SJCRH30 (cell line): Measurements from ENCODE around the gene PIRT. TPM values are rescaled to one million over a fixed set of nuclear protein-coding genes. Genes with fewer than 3 reads are reported as not detected.
"Not testable (repeated sequence)": the region's sequence is repeated elsewhere in the genome, so short reads cannot be mapped to it uniquely, and the experiment has no call there.

Experiments
- DNase-seq, 2 experiments: peaks; one replicate each; pipeline ENCODE4 v3.0.0-alpha.2; 2015 to 2020
- H3K27ac ChIP-seq: fragments of 250-450 bp; sonication (Bioruptor Pico); 2 replicates; pipeline ENCODE4 v1.5.1; 2020; ENCODE audit warnings: mild to moderate bottlenecking, moderate library complexity
- H3K27me3 ChIP-seq: fragments of 250-450 bp; sonication (Bioruptor Pico); 2 replicates; pipeline ENCODE4 v1.5.1; 2020; ENCODE audit warnings: mild to moderate bottlenecking, moderate library complexity
- H3K36me3 ChIP-seq: fragments of 250-450 bp; sonication (Bioruptor Pico); 2 replicates; pipeline ENCODE4 v1.5.1; 2020; ENCODE audit warnings: mild to moderate bottlenecking, moderate library complexity
- H3K4me1 ChIP-seq: fragments of 250-450 bp; sonication (Bioruptor Pico); 2 replicates; pipeline ENCODE4 v1.5.1; 2020; ENCODE audit warnings: mild to moderate bottlenecking, moderate library complexity
- H3K4me3 ChIP-seq: fragments of 250-450 bp; sonication (Bioruptor Pico); 2 replicates; pipeline ENCODE4 v1.5.1; 2020; ENCODE audit warnings: mild to moderate bottlenecking, moderate library complexity
- H3K9me3 ChIP-seq: fragments of 250-450 bp; sonication (Bioruptor Pico); replicated peaks from 2 replicates; pipeline ENCODE4 v1.5.1; 2020; ENCODE audit warnings: mild to moderate bottlenecking, moderate library complexity
- total RNA-seq: library from RNA; depleted of rRNA; stranded (reverse); fragments of >200 nt; shearing (Covaris generic); gene quantifications from 2 replicates; pipeline ENCODE4 v1.2.3, GENCODE V29; 2014; rRNA removed

Gene PIRT
- total RNA-seq = not detected in 2 replicates

- H3K4me3 ChIP-seq = no peak within 1 kb of the TSS
- DNase-seq = no peak
- H3K4me1 ChIP-seq = no peaks in the 10 kb centered on the region
- no peaks in the 10 kb centered on the region for H3K27me3 ChIP-seq
- H3K27ac ChIP-seq = no peak within 1 kb of the TSS
- no peaks in the 10 kb centered on the region for H3K36me3 ChIP-seq
- no peaks in the 10 kb centered on the region for H3K9me3 ChIP-seq
Measured at GRCh38 chr17:10837921-10838320, at the start of gene PIRT. PIRT (minus strand) TSS chr17:10838087; CDS start chr17:10825645, 12,442 bp downstream.

GRCh38 chr17:10881959-10882358 is 44.1 kb upstream of the PIRT start:
- Histone ChIP-seq H3K36me3 (no peaks in the 10 kb centered on the region), H3K4me3 (no peak overlapping the region), H3K4me1 (no peaks in the 10 kb centered on the region), H3K9me3 (no peaks in the 10 kb centered on the region), H3K27me3 (no peaks in the 10 kb centered on the region), H3K27ac (no peak overlapping the region)
- DNase-seq = no peak

DNA sequence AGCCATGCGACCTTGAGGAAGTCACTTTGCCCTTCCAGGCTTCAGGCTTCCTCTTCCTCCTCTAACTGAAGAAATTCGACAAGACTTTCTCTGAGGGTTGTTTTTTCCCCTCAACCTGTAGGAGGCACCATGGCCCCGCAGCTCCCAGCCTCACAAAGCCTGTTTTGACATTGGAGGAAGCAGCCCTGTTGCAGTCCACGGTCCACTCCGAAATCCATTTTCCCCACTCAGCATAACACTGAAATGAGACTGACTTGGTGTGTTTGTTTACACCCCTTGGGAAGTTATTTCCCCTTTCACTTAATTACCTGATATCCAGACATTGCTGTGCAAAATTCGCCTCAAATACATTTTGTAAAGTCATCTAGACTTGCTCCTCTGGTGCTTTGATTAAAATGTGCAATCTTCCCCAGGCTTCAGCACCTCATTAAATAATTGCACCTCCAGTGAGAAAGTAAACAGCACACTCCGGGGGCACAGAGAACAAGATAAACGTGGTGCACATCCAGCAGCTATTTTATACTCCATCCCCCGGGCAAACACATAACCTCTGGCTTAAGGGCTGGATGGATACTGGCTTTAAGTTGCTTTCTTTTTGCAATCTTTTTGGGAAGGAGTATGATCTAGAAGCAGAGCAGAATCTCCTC is 41.4 kb upstream of the PIRT start:
- Histone ChIP-seq H3K4me1 (no peaks in the 10 kb centered on the region), H3K4me3 (no peak overlapping the region), H3K9me3 (no peaks in the 10 kb centered on the region), H3K36me3 (no peaks in the 10 kb centered on the region), H3K27me3 (no peaks in the 10 kb centered on the region), H3K27ac (no peak overlapping the region)
- peak in 1 of 2 experiments; percentile 13 for DNase-seq

DNA sequence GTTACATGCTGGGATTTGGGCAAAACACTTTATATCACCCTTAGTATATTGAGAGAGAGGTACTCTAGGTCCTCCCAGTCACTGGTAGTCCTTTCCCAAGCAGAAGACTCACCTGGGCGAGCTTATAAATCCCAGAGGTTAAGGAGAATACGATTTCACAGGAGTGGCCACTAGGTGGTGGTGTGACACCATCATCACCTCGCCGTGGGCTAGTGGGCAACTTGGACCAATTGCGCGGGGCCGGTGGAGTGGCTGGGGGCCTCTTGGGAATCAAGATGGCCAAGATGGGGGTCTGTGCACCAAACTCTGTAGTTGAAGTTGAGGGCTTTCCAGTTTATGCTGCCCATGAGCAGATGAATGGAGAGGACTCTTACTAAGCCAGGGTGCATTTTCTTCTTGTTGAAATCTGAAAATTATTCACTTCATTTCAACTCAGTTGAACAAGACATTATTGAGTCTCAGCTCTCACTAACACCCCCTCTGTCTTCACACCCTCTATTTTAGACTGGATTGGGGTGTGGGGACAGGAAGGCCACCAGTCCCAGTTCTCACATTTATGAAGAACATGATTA is 38.2 kb upstream of the PIRT start:
- no peaks in the 10 kb centered on the region for H3K4me1 ChIP-seq
- no peak overlapping the region for H3K27ac ChIP-seq
- H3K27me3 ChIP-seq = no peaks in the 10 kb centered on the region
- peak; percentile 15 to 45 for DNase-seq
- H3K36me3 ChIP-seq = no peaks in the 10 kb centered on the region
- H3K4me3 ChIP-seq = no peak overlapping the region
- H3K9me3 ChIP-seq = no peaks in the 10 kb centered on the region

GRCh38 chr17:10875430-10875851 is 37.6 kb upstream of the PIRT start:
- H3K4me3 ChIP-seq = no peak overlapping the region
- no peaks in the 10 kb centered on the region for H3K36me3 ChIP-seq
- no peaks in the 10 kb centered on the region for H3K27me3 ChIP-seq
- no peaks in the 10 kb centered on the region for H3K9me3 ChIP-seq
- DNase-seq = peak; percentile 18 to 48
- no peaks in the 10 kb centered on the region for H3K4me1 ChIP-seq
- no peak overlapping the region for H3K27ac ChIP-seq

DNA sequence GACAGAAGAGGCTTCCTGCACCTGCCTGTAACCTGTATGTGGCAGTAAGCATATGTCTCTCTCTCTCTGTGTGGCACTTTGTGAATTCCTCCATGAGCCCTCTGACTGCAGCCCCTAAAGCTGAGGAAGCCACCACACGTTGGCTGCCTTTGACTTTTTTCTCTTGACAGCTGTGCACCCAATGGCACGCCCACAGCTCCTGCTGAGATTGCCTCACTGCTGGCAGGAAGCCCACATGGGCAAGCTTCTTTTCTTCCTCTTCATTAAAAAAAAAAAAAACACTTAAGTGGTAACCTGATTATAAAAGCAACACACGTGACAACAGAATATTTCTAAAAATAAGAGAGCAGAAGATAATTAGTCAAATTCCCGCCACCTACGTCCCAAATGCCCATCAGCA is 34.0 kb upstream of the PIRT start:
- H3K27ac ChIP-seq = no peak overlapping the region
- H3K27me3 ChIP-seq = no peaks in the 10 kb centered on the region
- H3K4me3 ChIP-seq = no peak overlapping the region

GRCh38 chr17:10870336-10871050 is 32.6 kb upstream of the PIRT start:
- no peak for DNase-seq
- Histone ChIP-seq H3K9me3 (no peaks in the 10 kb centered on the region), H3K36me3 (no peaks in the 10 kb centered on the region), H3K4me3 (no peak overlapping the region), H3K27me3 (no peaks in the 10 kb centered on the region), H3K27ac (no peak overlapping the region), H3K4me1 (no peaks in the 10 kb centered on the region)

More for the DNA sequence above, 34.0 kb upstream of the PIRT start:
- H3K9me3 ChIP-seq = no peaks in the 10 kb centered on the region
- DNase-seq = peak; percentile 2 to 9
- H3K36me3 ChIP-seq = no peaks in the 10 kb centered on the region
- H3K4me1 ChIP-seq = no peaks in the 10 kb centered on the region

DNA sequence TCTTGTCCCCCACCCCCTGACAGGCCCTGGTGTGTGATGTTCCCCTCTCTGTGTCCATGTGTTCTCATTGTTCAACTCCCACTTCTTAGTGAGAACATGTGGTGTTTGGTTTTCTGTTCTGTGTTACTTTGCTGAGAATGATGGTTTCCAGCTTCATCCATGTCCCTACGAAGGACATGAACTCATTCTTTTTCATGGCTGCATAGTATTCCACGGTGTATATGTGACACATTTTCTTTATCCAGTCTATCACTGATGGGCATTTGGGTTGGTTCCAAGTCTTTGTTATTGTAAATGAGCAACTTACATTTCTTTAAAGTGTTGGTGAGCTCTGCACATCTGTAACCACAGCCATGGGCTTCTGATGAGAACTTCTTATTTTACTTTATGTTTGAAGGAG is 30.9 kb upstream of the PIRT start:
- H3K4me3 ChIP-seq, H3K27ac ChIP-seq, H3K4me1 ChIP-seq, H3K27me3 ChIP-seq, H3K36me3 ChIP-seq, DNase-seq, H3K9me3 ChIP-seq: not testable (repeated sequence)

- no peak overlapping the region for H3K27ac ChIP-seq
- no peaks in the 10 kb centered on the region for H3K9me3 ChIP-seq
- no peaks in the 10 kb centered on the region for H3K36me3 ChIP-seq
- no peak for DNase-seq
- H3K4me3 ChIP-seq = no peak overlapping the region
- no peaks in the 10 kb centered on the region for H3K27me3 ChIP-seq
- H3K4me1 ChIP-seq = no peaks in the 10 kb centered on the region
Measured at GRCh38 chr17:10859051-10859450, 21.2 kb upstream of the PIRT start.

DNA sequence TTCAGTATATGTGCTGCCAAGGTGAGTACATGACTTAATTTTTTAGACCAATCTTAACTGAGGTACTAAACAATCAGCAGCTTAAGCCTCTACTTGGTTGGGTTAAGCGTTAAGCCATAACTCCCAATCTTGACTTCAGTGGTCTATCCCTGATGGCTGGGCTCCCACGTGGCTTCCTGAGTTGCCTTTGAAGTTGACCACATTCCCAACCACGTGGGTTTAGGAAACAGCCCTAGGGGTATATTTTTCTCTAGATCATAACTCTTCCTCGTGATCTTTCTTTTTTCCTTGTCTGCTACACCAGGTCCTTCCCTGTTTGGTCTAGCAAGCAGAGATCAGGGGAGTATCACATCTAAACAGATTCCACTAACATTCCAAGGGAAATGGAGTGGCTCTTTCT is 20.1 kb upstream of the PIRT start:
- Histone ChIP-seq H3K4me1 (no peaks in the 10 kb centered on the region), H3K9me3 (no peaks in the 10 kb centered on the region), H3K4me3 (no peak overlapping the region), H3K27me3 (no peaks in the 10 kb centered on the region), H3K27ac (no peak overlapping the region), H3K36me3 (no peaks in the 10 kb centered on the region)
- no peak for DNase-seq

- not testable (repeated sequence) for H3K27ac ChIP-seq, H3K9me3 ChIP-seq, DNase-seq, H3K4me3 ChIP-seq, H3K27me3 ChIP-seq, H3K4me1 ChIP-seq, H3K36me3 ChIP-seq
Measured at GRCh38 chr17:10846636-10847035, 8.7 kb upstream of the PIRT start.

DNA sequence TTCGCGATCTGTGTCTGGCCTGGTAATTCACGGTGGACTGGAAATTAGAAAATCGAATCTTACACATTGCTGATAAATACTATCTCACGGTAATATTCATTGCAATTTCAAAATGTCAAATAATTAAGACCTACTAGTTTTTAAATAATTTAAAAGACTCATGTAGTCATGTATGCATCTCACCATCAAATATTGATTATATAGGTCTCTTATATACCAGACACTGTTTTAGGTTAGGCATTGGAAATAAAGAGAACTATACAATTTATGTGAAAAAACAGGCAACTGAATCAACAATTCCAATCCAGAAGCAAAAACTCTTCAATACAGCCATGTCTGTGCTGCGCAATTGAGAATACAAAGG is 7.5 kb upstream of the PIRT start:
- Histone ChIP-seq H3K9me3 (no peaks in the 10 kb centered on the region), H3K4me1 (no peaks in the 10 kb centered on the region), H3K36me3 (no peaks in the 10 kb centered on the region), H3K4me3 (no peak overlapping the region), H3K27ac (no peak overlapping the region), H3K27me3 (no peaks in the 10 kb centered on the region)
- DNase-seq = no peak

- peak; percentile 36 to 66 for DNase-seq
- 0 out of 2 replicates have a peak overlapping the region, but pooled peaks have one; percentile 19 for H3K4me3 ChIP-seq
Measured at GRCh38 chr17:10844621-10845387, 6.9 kb upstream of the PIRT start.

GRCh38 chr17:10843811-10844210 is 5.9 kb upstream of the PIRT start:
- no peak overlapping the region for H3K27ac ChIP-seq
- H3K4me3 ChIP-seq = no peak overlapping the region
- no peak for DNase-seq
- H3K4me1 ChIP-seq = no peaks in the 10 kb centered on the region
- H3K9me3 ChIP-seq = no peaks in the 10 kb centered on the region
- no peaks in the 10 kb centered on the region for H3K27me3 ChIP-seq
- H3K36me3 ChIP-seq = no peaks in the 10 kb centered on the region

More at GRCh38 chr17:10844621-10845387, 6.9 kb upstream of the PIRT start:
- Histone ChIP-seq H3K4me1 (no peaks in the 10 kb centered on the region), H3K36me3 (no peaks in the 10 kb centered on the region), H3K9me3 (no peaks in the 10 kb centered on the region), H3K27me3 (no peaks in the 10 kb centered on the region), H3K27ac (no peak overlapping the region)

DNA sequence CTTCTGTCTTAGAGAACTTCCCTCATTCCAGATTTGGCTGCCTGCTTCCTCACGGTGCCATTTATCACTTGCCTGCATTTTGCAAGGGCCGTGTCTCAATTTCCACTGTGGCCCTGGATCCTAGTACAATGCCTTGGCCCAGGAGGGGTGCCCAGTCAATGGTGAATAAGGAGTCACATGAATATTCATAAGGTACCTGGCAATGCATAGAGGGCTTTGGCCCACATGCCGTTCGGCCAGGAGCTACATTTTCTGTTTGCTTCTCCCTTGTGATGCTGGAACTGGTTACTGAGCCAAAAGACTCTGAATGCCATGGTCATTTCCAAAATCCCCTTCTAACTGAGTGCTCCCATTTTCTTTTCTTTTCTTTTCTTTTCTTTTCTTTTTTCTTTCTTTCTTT is 4.8 kb upstream of the PIRT start:
- no peak for DNase-seq
- no peak overlapping the region for H3K4me3 ChIP-seq
- H3K27ac ChIP-seq = no peak overlapping the region
- no peaks in the 10 kb centered on the region for H3K9me3 ChIP-seq
- no peaks in the 10 kb centered on the region for H3K4me1 ChIP-seq
- no peaks in the 10 kb centered on the region for H3K36me3 ChIP-seq
- no peaks in the 10 kb centered on the region for H3K27me3 ChIP-seq
